Germinal center (tissue), 1 donor: Measurements from ENCODE around the gene LYRM4.

Experiments
- DNase-seq: peaks from one replicate; pipeline ENCODE4 v3.0.0; 2012; ENCODE audit warnings: mixed read lengths, low spot score

LYRM4 gene

GRCh38 chr6:5174756-5175549 is 85.8 kb downstream of the LYRM4 start:
- peak; percentile 9 for DNase-seq

GRCh38 chr6:5174244-5174643 is 86.5 kb downstream of the LYRM4 start:
- peak; percentile 31 for DNase-seq

GRCh38 chr6:5173810-5174209 is 86.9 kb downstream of the LYRM4 start:
- no peak for DNase-seq

GRCh38 chr6:5172897-5173474 is 87.8 kb downstream of the LYRM4 start:
- no peak for DNase-seq

GRCh38 chr6:5172041-5172653 is 88.6 kb downstream of the LYRM4 start:
- DNase-seq, result no peak

GRCh38 chr6:5167501-5167900 is 93.2 kb downstream of the LYRM4 start:
- DNase-seq, result no peak

- DNase-seq, result no peak
Measured at GRCh38 chr6:5164092-5164491, 96.7 kb downstream of the LYRM4 start.

- no peak for DNase-seq
Measured at GRCh38 chr6:5163247-5163646, 97.5 kb downstream of the LYRM4 start.

- DNase-seq, result no peak
Measured at GRCh38 chr6:5162355-5162754, 98.4 kb downstream of the LYRM4 start.

GRCh38 chr6:5160206-5160605 is 100.5 kb downstream of the LYRM4 start:
- no peak for DNase-seq

GRCh38 chr6:5159162-5159561 is 101.6 kb downstream of the LYRM4 start:
- DNase-seq, result no peak

GRCh38 chr6:5158180-5158579 is 102.6 kb downstream of the LYRM4 start:
- no peak for DNase-seq

GRCh38 chr6:5157621-5158138 is 103.1 kb downstream of the LYRM4 start:
- DNase-seq, result no peak

GRCh38 chr6:5156627-5157026 is 104.1 kb downstream of the LYRM4 start:
- DNase-seq, result no peak

GRCh38 chr6:5155906-5156305 is 104.8 kb downstream of the LYRM4 start:
- DNase-seq, result no peak

- no peak for DNase-seq
Measured at GRCh38 chr6:5153186-5153585, 107.6 kb downstream of the LYRM4 start.

GRCh38 chr6:5152460-5152859 is 108.3 kb downstream of the LYRM4 start:
- DNase-seq, result no peak

GRCh38 chr6:5151955-5152401 is 108.8 kb downstream of the LYRM4 start:
- DNase-seq, result no peak

GRCh38 chr6:5151360-5151954 is 109.3 kb downstream of the LYRM4 start:
- DNase-seq, result no peak

GRCh38 chr6:5150551-5151075 is 110.1 kb downstream of the LYRM4 start:
- DNase-seq, result no peak

- DNase-seq, result no peak
Measured at GRCh38 chr6:5149891-5150290, 110.9 kb downstream of the LYRM4 start.

- DNase-seq, result no peak
Measured at GRCh38 chr6:5149159-5149704, 111.5 kb downstream of the LYRM4 start.
